Peyer's patch (tissue), 4 donors: ENCODE results near the gene FNBP1L. TPM values are rescaled to one million over a fixed set of nuclear protein-coding genes. Genes with fewer than 3 reads are reported as not detected.
A peak's percentile ranks its signal among the peaks of the same experiment; 100 is the strongest.

ENCODE experiments used
- DNase-seq, 3 donors: peaks; one replicate each; pipeline ENCODE4 v3.0.0-alpha.2; 2017 to 2019
- H3K27ac ChIP-seq, 4 donors: fragments of 200-600 bp; sonication (generic); one replicate each; pipeline ENCODE4 v1.5.1; 2016 to 2019
- H3K27me3 ChIP-seq, 2 donors: fragments of 200-600 bp; sonication (generic); one replicate each; pipeline ENCODE4 v1.5.1; 2019
- H3K36me3 ChIP-seq, 3 donors: fragments of 200-600 bp; sonication (generic); one replicate each; pipeline ENCODE4 v1.5.1; 2016 to 2019
- H3K4me1 ChIP-seq, 4 donors: fragments of 200-600 bp; sonication (generic); one replicate each; pipeline ENCODE4 v1.5.1; 2016 to 2019
- H3K4me3 ChIP-seq, 4 donors: fragments of 200-600 bp; sonication (generic); 1 replicate in 3 of 4; 2 replicates in 1 of 4; pipeline ENCODE4 v1.5.1; 2016 to 2019; ENCODE audit warnings: mild to moderate bottlenecking in 1 of 4
- H3K9me3 ChIP-seq, 4 donors: fragments of 200-600 bp; sonication (generic); one replicate each; pipeline ENCODE4 v1.5.1; 2016 to 2019; ENCODE audit warnings: mild to moderate bottlenecking in 1 of 4
- CTCF ChIP-seq, 6 experiments: fragments of 450-650 bp in 4 of 6; fragments of 200-600 bp in 2 of 6; sonication (generic) in 1 of 6; IDR thresholded peaks; one replicate each; pipeline ENCODE4 v1.5.1; 2017 to 2019; ENCODE audit warnings: antibody characterized with exemption in 6 of 6, mild to moderate bottlenecking in 3 of 6, moderate library complexity in 1 of 6
- POLR2A ChIP-seq, 2 donors: fragments of 450-650 bp; IDR thresholded peaks; one replicate each; pipeline ENCODE4 v1.5.1; 2017; ENCODE audit warnings: antibody characterized with exemption in 2 of 2, mild to moderate bottlenecking in 2 of 2, moderate library complexity in 2 of 2
- total RNA-seq, 4 donors: library from RNA; depleted of rRNA; stranded (reverse); fragments of >200 nt; gene quantifications; one replicate each; pipeline ENCODE4 v1.1.0, GENCODE V29; 2016

The FNBP1L gene
- total RNA-seq, 4 donors from 2014 or later, result 38.8 to 63.7 (median 55.2) TPM

- no peak overlapping the region for H3K4me3 ChIP-seq
- peak overlapping the region in 1 of 4 donors; percentile 65 for H3K27ac ChIP-seq
- H3K4me1 ChIP-seq, result peaks cover 0 to 28% (median 0%) of the 10 kb centered on the region in 4 donors
- no peaks in the 10 kb centered on the region for H3K9me3 ChIP-seq
- TF ChIP-seq POLR2A (IDR thresholded peaks at IDR 0.05) (no peak), CTCF (IDR thresholded peaks at IDR 0.05) (no peak)
- DNase-seq, result no peak
- H3K27me3 ChIP-seq, result no peaks in the 10 kb centered on the region
- peaks cover 0 to 10% (median 0%) of the 10 kb centered on the region in 3 donors for H3K36me3 ChIP-seq
These were observed 107.3 kb downstream of the FNBP1L start for GRCh38 chr1:93554883-93555872.

GRCh38 chr1:93556291-93556690 lies 108.4 kb downstream of the FNBP1L start:
- H3K27me3 ChIP-seq, result no peaks in the 10 kb centered on the region
- TF ChIP-seq CTCF (IDR thresholded peaks at IDR 0.05) (no peak), POLR2A (IDR thresholded peaks at IDR 0.05) (no peak)
- no peak for DNase-seq
- H3K27ac ChIP-seq, result no peak overlapping the region
- peaks cover 0 to 28% (median 0%) of the 10 kb centered on the region in 4 donors for H3K4me1 ChIP-seq
- H3K36me3 ChIP-seq, result peaks cover 0 to 8% (median 0%) of the 10 kb centered on the region in 3 donors
- no peak overlapping the region for H3K4me3 ChIP-seq
- no peaks in the 10 kb centered on the region for H3K9me3 ChIP-seq

GRCh38 chr1:93559045-93559444 lies 111.1 kb downstream of the FNBP1L start:
- Histone ChIP-seq H3K36me3 (peaks cover 0 to 26% (median 0%) of the 10 kb centered on the region in 3 donors), H3K27ac (no peak overlapping the region), H3K4me3 (no peak overlapping the region), H3K9me3 (no peaks in the 10 kb centered on the region), H3K27me3 (no peaks in the 10 kb centered on the region), H3K4me1 (peaks cover 0 to 10% (median 0%) of the 10 kb centered on the region in 4 donors)
- TF ChIP-seq CTCF (IDR thresholded peaks at IDR 0.05), result no peak
- no peak for TF ChIP-seq POLR2A (IDR thresholded peaks at IDR 0.05)
- DNase-seq, result no peak

- Histone ChIP-seq H3K36me3 (peaks cover 0 to 30% (median 0%) of the 10 kb centered on the region in 3 donors), H3K27ac (no peak overlapping the region), H3K4me1 (peaks cover 0 to 3% (median 0%) of the 10 kb centered on the region in 4 donors), H3K9me3 (no peaks in the 10 kb centered on the region), H3K4me3 (no peak overlapping the region), H3K27me3 (no peaks in the 10 kb centered on the region)
- DNase-seq, result no peak
- TF ChIP-seq POLR2A (IDR thresholded peaks at IDR 0.05), result no peak
- no peak for TF ChIP-seq CTCF (IDR thresholded peaks at IDR 0.05)
These were observed 111.8 kb downstream of the FNBP1L start for GRCh38 chr1:93559695-93560094.

GRCh38 chr1:93565496-93566206 lies 117.7 kb downstream of the FNBP1L start:
- Histone ChIP-seq H3K27ac (no peak overlapping the region), H3K36me3 (peaks cover 0 to 74% (median 0%) of the 10 kb centered on the region in 3 donors), H3K9me3 (no peaks in the 10 kb centered on the region), H3K4me3 (no peak overlapping the region), H3K4me1 (no peaks in the 10 kb centered on the region), H3K27me3 (no peaks in the 10 kb centered on the region)
- no peak for TF ChIP-seq POLR2A (IDR thresholded peaks at IDR 0.05)
- TF ChIP-seq CTCF (IDR thresholded peaks at IDR 0.05), result no peak
- no peak for DNase-seq
